PC-9 (cell line): ENCODE data around the gene GUCY1A2.

Experiments used
- CTCF ChIP-seq: fragments of 200-600 bp; sonication (generic); conservative IDR thresholded peaks from 2 replicates; pipeline ENCODE4 v1.6.1; 2017; ENCODE audit warnings: mixed run types, antibody characterized with exemption, mild to moderate bottlenecking, moderate library complexity
- EZH2 ChIP-seq: fragments of 200-600 bp; sonication (generic); IDR thresholded peaks from 2 replicates; pipeline ENCODE4 v1.8.0; 2017; ENCODE audit warnings: antibody characterized with exemption, low read depth

GRCh38 chr11:106983991-106984390 is 34.3 kb downstream of the GUCY1A2 start:
- TF ChIP-seq CTCF (no peak), EZH2 (no peak)
